HEK293 (cell line): ENCODE results near the gene ZC3H11A.

Source experiments
- BCL11A ChIP-seq: fragments of 450-650 bp; formaldehyde crosslinking; IDR thresholded peaks from 2 replicates; pipeline ENCODE4 v1.5.1; 2016; ENCODE audit warnings: low read depth, missing biosample characterization, missing genetic modification characterization
- YY1 ChIP-seq: fragments of 450-650 bp; formaldehyde crosslinking; IDR thresholded peaks from 2 replicates; pipeline ENCODE4 v1.5.1; 2018; ENCODE audit warnings: missing biosample characterization, missing genetic modification characterization
- ZNF585B ChIP-seq: fragments of 450-650 bp; formaldehyde crosslinking; IDR thresholded peaks from 2 replicates; pipeline ENCODE4 v1.5.1; 2016; ENCODE audit warnings: missing biosample characterization, missing genetic modification characterization
- TF ChIP-seq, protein P1 (sequence below): fragments of 450-650 bp; formaldehyde crosslinking; IDR thresholded peaks from 2 replicates; pipeline ENCODE4 v1.5.1; 2016; ENCODE audit warnings: missing biosample characterization, missing genetic modification characterization

DNA sequence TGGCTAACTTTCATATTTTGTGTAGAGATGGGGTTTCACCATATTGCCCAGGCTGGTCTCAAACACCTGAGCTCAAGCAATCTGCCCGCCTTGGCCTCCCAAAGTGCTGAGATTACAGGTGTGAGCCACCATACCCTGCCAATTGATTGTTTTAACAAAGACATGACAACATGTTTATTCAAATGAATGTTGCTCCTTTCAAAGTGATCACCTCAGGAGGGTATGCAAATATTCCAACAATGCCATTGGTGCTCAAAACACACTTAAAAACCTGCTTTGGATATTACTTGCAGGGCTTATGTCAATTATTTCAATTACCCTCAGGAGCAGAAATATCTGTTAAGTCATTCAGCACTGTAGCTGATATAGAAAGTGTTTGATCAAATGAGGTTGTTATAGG is 22.6 kb upstream of the ZC3H11A start:
- TF ChIP-seq ZNF585B (no peak), BCL11A (no peak), YY1 (no peak)
- TF ChIP-seq, protein P1, sequence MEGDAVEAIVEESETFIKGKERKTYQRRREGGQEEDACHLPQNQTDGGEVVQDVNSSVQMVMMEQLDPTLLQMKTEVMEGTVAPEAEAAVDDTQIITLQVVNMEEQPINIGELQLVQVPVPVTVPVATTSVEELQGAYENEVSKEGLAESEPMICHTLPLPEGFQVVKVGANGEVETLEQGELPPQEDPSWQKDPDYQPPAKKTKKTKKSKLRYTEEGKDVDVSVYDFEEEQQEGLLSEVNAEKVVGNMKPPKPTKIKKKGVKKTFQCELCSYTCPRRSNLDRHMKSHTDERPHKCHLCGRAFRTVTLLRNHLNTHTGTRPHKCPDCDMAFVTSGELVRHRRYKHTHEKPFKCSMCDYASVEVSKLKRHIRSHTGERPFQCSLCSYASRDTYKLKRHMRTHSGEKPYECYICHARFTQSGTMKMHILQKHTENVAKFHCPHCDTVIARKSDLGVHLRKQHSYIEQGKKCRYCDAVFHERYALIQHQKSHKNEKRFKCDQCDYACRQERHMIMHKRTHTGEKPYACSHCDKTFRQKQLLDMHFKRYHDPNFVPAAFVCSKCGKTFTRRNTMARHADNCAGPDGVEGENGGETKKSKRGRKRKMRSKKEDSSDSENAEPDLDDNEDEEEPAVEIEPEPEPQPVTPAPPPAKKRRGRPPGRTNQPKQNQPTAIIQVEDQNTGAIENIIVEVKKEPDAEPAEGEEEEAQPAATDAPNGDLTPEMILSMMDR (tag by site-specific recombination): no peak
